ENCODE results near the gene MMP12.
"Not testable (repeated sequence)": the region's sequence is repeated elsewhere in the genome, so short reads cannot be mapped to it uniquely, and the experiment has no call there.

Gene MMP12

DNA sequence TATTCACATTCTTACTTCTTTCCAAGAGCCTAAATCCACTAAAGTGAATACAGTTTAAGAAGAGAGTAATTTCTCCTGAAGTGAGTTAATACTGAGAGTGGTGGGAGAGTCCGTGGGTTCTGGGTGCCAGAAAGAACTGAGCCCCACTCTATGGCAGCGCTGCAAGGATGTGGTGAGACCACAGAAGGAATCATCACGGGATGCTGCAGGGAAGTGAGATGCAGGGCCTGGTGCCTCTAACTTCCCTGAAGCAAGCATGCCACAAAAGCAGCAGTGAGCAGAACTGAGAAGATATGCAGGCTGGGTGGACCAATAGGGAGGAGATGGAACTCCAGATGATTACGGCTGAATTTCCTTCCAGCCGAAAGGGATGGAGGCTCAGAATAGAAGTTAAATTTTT is 5.0 kb upstream of the MMP12 start:
- H3K4me3 ChIP-seq (ENCODE audit: low read length) = no peak overlapping the region
- TF ChIP-seq ZNF274 (IDR thresholded peaks at IDR 0.05; ENCODE audit: low read depth, low read length) = no peak

DNA sequence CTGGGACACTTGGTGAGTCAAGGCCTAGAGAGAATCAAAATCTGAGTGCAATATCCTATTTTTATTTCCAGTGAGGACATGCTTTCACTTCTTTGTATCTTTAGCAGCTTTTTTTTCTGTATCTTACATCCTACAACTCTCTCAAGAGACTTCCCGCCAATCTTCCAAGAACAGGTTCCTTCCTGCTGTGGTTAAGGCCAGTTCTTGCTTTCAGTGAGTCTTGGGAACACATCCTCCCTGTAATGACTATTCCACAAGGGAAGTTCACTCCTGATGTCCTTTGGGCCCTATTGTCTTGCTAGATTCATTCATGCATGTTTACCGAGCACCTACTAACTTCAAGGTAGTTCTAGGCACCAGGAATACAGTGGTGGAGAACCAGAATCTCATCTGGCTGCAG is 3.8 kb upstream of the MMP12 start:
- H3K4me3 ChIP-seq (ENCODE audit: low read length) = no peak overlapping the region
- no peak for TF ChIP-seq ZNF274 (IDR thresholded peaks at IDR 0.05; ENCODE audit: low read depth, low read length)

- not testable (repeated sequence) for H3K4me3 ChIP-seq (ENCODE audit: low read length)
Observed at GRCh38 chr11:102869354-102869964, 5.3 kb downstream of the MMP12 start.

DNA sequence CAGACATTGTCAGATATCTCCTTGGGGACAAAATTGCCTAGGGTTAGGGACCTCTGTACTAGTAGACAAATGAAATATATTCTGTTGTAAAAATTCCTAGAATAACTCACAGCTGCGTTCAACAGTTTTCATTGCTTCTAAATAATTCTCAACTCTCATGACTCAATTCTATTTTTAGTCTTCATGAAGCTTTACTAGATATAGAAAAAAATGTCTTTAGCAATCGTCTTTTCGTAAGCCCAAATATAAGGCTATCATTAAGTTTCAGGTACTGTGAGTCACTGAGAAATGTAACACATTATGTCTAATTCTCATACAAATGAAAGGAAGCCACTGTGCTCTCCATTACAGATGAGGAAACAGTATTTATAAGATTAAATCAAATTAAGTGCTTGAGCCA is 6.4 kb downstream of the MMP12 start:
- no peak for TF ChIP-seq ZNF274 (IDR thresholded peaks at IDR 0.05; ENCODE audit: low read depth, low read length)
- H3K4me3 ChIP-seq (ENCODE audit: low read length) = no peak overlapping the region

GRCh38 chr11:102864724-102865123 is 10.1 kb downstream of the MMP12 start:
- no peak for TF ChIP-seq ZNF274 (IDR thresholded peaks at IDR 0.05; ENCODE audit: low read depth, low read length)
- H3K4me3 ChIP-seq (ENCODE audit: low read length) = no peak overlapping the region

GRCh38 chr11:102853956-102854355 is 20.8 kb downstream of the MMP12 start:
- TF ChIP-seq ZNF274 (IDR thresholded peaks at IDR 0.05; ENCODE audit: low read depth, low read length) = no peak
- no peak overlapping the region for H3K4me3 ChIP-seq (ENCODE audit: low read length)

DNA sequence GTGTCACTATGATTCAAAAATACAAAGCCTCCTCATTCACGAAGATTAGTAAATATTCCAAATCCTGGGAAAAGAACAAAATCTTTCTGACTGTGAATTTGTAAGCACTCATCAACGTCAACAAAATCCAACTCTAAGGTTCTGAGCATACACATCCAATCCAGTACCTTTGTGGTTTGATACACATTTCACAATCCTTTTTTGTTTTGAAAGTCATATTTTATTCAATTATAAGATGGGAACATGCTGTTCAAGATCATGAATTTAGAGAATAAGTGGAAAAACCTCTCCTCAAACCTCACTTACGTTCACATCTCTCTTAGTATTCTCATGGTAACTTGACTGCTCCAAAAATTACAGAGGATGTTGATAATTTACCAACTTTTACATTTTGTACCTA is 21.7 kb downstream of the MMP12 start:
- TF ChIP-seq ZNF274 (IDR thresholded peaks at IDR 0.05; ENCODE audit: low read depth, low read length) = no peak

GRCh38 chr11:102850973-102851745 is 23.6 kb downstream of the MMP12 start:
- TF ChIP-seq ZNF274 (IDR thresholded peaks at IDR 0.05; ENCODE audit: low read depth, low read length) = no peak
- H3K4me3 ChIP-seq (ENCODE audit: low read length) = no peak overlapping the region

More for the DNA sequence above, 21.7 kb downstream of the MMP12 start:
- no peak overlapping the region for H3K4me3 ChIP-seq (ENCODE audit: low read length)

DNA sequence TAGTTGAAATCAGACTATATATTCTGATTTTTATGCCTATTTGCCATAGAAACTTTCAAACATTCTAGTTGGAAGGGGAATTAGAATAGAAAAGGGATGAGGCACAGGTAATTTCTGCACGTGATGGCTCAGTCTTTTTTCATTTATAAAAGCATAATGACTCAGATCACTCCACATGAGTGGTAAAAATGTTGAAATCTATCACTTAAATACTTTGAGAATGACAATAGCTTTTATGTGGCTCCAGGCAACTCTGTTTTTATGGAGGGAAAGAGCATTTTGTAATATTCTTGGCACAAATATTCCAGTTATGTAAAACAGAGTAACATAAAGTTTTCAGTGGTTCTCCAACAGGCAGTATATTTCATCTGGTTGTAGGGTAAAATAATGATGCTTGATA is 25.5 kb downstream of the MMP12 start:
- TF ChIP-seq ZNF274 (IDR thresholded peaks at IDR 0.05; ENCODE audit: low read depth, low read length) = no peak
- H3K4me3 ChIP-seq (ENCODE audit: low read length) = no peak overlapping the region

- TF ChIP-seq ZNF274 (IDR thresholded peaks at IDR 0.05; ENCODE audit: low read depth, low read length) = no peak
- H3K4me3 ChIP-seq (ENCODE audit: low read length) = no peak overlapping the region
Observed at GRCh38 chr11:102846292-102846691, 28.5 kb downstream of the MMP12 start.

- TF ChIP-seq ZNF274 (IDR thresholded peaks at IDR 0.05; ENCODE audit: low read depth, low read length) = no peak
- H3K4me3 ChIP-seq (ENCODE audit: low read length) = no peak within 1 kb of the TSS
Observed at GRCh38 chr11:102843489-102843888, 31.3 kb downstream of the MMP12 start, which contains the start of gene MMP3. Gene MMP3, minus strand, starts transcription at chr11:102843609. Its CDS starts 63 bp downstream, at chr11:102843546.

DNA sequence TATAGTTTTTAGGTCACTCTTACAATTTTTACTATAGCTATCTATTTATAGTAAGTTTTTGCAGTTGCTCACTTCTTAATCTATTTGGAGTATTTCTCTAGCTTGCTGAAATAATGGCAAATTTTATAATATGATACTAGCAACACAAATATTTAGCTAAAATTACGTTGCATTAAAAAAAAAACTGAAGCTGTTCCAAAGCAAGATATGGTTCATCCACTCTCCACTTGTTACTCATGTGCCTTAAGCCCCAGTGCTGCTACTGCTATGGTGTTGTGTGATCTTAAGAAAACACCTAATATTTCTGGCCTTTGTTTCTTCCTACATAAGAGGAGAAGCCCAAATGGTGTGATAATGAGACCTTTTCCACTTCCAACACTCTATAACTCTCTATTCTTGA is 31.9 kb downstream of the MMP12 start:
- TF ChIP-seq ZNF274 (IDR thresholded peaks at IDR 0.05; ENCODE audit: low read depth, low read length) = no peak
- H3K4me3 ChIP-seq (ENCODE audit: low read length) = no peak overlapping the region

DNA sequence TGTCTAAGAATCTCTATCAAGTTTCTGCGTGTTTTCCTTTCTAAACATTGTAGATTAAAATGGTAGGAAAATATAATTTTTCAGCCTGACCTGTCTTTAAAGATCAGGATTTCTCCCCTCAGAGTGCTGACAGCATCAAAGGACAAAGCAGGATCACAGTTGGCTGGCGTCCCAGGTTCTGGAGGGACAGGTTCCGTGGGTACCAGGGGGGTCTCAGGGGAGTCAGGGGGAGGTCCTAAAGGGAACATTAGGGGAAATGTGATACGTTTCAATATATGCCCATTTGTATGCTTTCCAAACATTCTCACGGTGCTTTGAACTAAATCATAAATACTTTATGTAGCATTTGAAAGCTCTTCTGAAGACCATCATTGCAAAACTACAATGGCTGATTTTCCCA is 34.8 kb downstream of the MMP12 start:
- no peak overlapping the region for H3K4me3 ChIP-seq (ENCODE audit: low read length)
- no peak for TF ChIP-seq ZNF274 (IDR thresholded peaks at IDR 0.05; ENCODE audit: low read depth, low read length)

DNA sequence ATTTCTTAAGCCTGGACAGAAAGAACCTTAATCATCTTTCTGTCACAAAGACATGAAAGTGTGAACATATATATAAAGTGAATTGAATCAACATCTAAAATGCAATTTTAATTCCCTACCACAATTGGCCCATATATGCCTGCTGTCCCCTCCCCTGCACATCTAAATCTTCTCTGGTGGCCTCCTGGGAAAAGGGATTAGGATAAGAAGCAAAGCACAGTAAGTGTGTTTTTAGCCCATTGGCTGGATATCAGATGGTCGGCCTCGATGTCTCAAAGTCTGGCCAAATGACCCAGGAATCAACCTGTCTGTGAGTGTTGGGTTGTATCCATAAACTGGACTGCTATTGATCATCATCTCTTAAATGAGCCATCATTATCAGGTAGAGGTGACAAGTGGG is 37.1 kb downstream of the MMP12 start:
- no peak for TF ChIP-seq ZNF274 (IDR thresholded peaks at IDR 0.05; ENCODE audit: low read depth, low read length)
- no peak overlapping the region for H3K4me3 ChIP-seq (ENCODE audit: low read length)

GRCh38 chr11:102837156-102837555 is 37.6 kb downstream of the MMP12 start:
- no peak for TF ChIP-seq ZNF274 (IDR thresholded peaks at IDR 0.05; ENCODE audit: low read depth, low read length)

More at GRCh38 chr11:102837156-102837555, 37.6 kb downstream of the MMP12 start:
- no peak overlapping the region for H3K4me3 ChIP-seq (ENCODE audit: low read length)
